ENCODE results near the gene SFXN1.
A peak's percentile ranks its signal among the peaks of the same experiment; 100 is the strongest.

SFXN1 gene

GRCh38 chr5:175544108-175544511, 65.8 kb downstream of the SFXN1 start:
- DNase-seq: no peak

DNA sequence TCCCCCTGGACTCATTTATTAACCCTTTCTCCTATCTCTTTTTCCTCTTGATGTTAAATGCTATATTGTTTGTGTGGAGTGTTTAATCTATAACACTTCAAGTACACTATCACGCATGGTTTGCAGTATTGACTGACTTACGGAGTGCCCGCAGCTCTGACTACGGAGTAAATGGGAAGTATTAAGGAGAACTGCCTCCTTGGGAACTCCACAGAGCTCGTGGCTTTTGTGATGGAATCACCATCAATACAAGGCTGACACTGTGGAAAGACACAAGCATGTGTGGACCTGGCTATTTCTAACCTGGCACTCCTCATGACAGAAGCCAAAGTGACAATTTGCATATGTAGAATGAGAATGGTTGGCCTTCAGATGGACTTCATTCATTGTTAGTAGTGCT, 66.2 kb downstream of the SFXN1 start:
- DNase-seq: peak in 1 of 2 donors; percentile 32

GRCh38 chr5:175547842-175548241, 69.5 kb downstream of the SFXN1 start:
- no peak for DNase-seq

GRCh38 chr5:175548626-175549311, 70.4 kb downstream of the SFXN1 start:
- no peak for DNase-seq

DNA sequence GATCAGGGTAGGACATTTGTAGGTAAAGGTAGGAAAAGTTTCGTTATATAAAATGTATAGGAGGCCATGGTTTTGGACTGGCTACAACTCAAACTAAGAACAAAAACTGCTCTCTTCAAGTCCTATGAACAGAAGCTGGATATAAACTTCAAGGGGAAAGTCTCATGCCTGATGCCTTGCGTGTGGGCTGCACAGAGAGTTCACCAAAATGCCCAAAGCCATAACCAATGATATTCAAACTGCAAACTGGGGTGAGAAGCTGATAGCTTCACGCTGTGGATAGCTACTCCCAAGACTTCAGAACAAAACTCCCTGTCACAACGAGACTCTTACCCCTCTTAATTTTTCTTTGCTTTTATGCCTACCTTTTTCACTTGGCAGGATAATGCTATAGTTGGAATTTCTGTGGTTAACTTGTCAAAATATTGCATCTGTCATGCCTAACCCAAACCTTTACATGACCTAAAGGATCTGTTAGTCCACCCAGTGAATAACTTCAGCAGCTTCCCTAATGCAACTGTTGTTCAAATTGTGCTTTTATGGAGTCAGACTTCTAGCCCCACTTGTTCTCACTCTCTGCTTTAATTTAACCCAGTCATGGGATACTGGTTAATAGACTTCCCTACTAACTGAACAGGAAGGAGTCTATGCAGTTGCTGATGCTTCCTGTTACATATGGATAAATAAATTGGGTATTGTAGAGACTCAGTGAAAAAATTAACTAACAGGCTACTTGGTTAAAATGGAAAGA, 71.9 kb downstream of the SFXN1 start:
- peak in 1 of 2 donors; percentile 7 for DNase-seq

GRCh38 chr5:175551266-175551665, 72.9 kb downstream of the SFXN1 start:
- peak; percentile 54 to 58 for DNase-seq

DNA sequence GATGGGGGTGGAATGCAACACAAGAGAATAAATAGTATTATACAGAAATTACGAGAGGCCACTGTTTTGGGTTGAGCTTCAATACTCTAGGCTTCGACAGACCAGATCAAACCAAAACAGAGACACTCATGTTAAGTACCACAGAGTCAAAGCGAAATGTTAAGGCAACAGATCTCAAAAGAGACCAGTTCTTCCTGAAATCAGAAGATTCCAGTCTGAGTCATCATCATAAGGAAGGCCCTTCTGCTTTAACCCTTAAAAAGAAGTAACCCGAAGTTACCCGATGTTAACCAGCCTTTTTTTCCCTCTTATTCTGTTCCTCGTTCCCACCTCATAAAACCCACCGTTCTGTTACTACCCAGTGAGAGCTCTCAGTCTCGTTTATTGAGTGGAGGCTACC, 75.9 kb downstream of the SFXN1 start:
- peak; percentile 47 to 71 for DNase-seq

GRCh38 chr5:175555168-175555785, 76.9 kb downstream of the SFXN1 start:
- peak; percentile 30 to 68 for DNase-seq

DNA sequence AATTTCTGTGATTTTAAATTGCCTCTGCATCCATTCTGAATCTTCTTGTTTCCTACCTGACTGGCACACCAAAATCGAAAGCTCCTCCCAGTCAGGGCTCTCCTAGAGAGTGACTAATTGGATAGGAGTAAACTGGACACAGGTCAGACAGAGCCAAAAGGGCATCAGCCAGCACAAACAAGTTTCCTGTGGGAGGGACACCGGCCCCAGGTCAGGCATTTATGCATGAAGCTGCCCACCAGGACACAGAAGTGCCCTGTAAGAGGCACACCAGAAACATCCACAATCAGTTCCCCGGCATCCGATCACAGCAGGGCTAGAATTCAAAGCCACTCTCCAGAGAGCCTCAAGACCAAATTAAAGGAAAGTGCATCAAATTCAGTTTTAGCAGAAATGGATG, 78.4 kb downstream of the SFXN1 start:
- DNase-seq: no peak

DNA sequence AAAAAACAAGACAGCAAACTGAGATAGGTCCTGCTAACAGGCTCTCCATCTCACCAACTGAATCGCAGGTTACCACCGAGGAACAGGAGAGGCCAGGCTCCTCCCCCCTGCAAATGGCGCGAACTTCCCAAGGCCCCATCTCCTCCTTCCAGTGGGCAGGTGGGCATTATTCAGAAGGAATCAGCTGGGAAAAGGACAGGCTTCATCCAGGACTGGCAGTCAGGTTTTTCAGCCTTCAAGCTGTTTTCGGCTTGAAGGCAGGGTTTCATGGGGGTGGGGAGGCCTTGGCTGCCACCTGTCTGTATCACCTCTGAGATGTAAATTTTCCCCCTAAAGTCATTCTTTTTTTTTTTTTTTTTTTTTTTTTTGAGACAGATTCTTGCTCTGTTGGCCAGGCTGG, 79.4 kb downstream of the SFXN1 start:
- DNase-seq: no peak

DNA sequence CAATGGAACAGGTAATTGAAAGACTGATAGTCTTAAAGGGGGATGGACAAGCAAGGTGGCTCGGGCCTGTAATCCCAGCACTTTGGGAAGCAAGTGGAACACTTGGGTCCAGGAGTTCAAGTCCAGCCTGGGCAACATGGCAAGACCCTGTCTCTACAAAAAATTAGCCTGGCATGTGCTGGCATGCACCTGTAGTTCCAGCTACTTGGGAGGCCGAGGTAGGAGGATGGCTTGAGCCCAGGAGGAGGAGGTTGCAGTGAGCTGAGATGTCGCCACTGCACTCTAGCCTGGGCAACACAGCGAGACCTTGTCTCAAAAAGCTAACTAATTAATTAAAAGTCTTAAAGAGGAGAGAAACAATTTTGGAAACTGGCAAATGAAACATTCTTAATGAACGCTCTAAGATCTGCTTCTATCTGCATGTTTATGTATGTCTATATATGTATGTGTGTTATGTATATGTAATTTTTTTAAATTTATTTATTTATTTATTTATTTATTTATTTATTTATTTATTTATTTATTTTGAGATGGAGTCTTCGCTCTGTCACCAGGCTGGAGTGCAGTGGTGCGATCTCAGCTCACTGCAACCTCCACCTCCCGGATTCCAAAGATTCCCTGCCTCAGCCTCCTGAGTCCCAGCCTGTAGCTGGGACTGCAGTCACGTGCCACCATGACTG, 80.6 kb downstream of the SFXN1 start:
- no peak for DNase-seq

- DNase-seq: no peak
Measured at GRCh38 chr5:175560011-175560410, 81.7 kb downstream of the SFXN1 start.

- DNase-seq: no peak
Measured at GRCh38 chr5:175561085-175561484, 82.7 kb downstream of the SFXN1 start.

DNA sequence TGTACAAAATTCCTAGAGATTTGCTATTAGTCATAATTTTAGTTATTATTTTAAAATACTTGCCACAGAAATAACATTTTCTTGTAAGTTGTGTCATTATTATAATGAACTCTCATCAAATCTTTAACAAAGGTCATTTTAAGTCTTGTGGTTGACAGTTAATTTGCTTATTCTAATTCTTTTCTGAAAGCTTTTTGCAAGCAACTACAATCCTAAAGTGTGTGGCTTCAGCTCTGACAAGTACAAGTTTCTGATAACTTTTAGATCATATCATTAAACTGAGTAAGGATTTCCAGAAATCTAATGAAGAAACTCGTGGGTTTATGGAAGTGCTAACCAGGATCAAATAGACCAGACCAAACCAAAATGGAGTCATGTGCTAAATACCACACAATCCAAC, 86.4 kb downstream of the SFXN1 start:
- no peak for DNase-seq

DNA sequence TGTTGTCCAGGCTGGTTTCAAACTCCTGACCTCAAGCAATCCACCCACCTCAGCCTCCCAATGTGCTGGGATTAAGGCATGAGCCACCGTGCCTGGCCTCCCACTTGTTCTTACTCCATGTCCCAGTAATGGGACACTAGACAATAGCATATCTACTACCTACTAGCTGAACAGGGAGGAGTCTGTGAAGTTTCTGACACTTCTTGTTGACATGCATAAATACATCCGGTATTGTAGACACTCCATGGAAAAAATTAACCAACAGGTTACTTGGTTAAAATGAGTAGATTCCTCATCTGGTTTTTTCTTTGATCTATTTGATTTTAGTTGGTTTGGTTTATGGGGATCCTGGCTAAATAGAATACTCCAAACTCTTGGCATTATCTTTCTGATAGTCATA, 88.3 kb downstream of the SFXN1 start:
- DNase-seq: no peak

- no peak for DNase-seq
Measured at GRCh38 chr5:175567954-175568353, 89.6 kb downstream of the SFXN1 start.

GRCh38 chr5:175569701-175570100, 91.3 kb downstream of the SFXN1 start:
- no peak for DNase-seq

GRCh38 chr5:175572886-175573285, 94.5 kb downstream of the SFXN1 start:
- DNase-seq: no peak

DNA sequence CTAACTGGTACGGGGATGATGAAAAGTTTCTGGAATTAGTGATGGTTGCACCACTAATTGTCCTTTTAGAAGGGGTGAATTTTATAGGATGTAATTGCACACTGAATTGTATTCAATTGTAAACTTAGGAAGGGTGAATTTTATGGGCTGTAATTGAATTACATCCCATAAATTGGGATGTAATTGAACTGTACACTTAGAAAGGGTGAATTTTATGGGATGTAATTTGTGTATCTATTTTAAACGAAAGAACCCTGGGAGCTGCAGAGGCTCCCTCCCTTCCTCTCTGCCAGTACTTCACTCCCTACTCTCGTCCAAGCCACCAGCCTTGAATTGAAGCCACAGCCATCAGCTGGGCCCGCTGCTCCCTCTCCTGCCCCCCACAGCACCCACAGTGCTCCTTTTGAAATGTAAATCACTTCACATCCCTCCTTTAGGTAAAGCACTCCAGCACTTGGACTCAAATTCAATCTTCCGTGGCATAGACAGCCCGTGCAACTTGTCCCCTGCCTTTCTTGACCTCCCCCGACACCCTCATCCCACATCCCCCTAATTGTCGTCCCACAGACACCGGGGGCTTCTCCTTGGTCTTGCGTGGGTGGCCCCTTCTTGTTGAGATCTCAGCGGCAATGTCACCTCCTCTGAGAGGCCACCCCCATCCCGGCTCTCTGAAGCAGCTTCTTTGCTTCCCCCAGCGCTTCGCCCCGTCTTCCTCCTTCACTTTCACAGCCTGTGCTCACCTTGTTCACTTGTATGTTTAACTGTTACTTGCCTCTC, 95.3 kb downstream of the SFXN1 start:
- DNase-seq: no peak

- DNase-seq: no peak
Measured at GRCh38 chr5:175575301-175575700, 96.9 kb downstream of the SFXN1 start.

- no peak for DNase-seq
Measured at GRCh38 chr5:175576096-175576495, 97.7 kb downstream of the SFXN1 start.

GRCh38 chr5:175576591-175576990, 98.2 kb downstream of the SFXN1 start:
- no peak for DNase-seq

Measured in inflammatory macrophage treated with lipopolysaccharide for 1 hour (primary cell).